Measurements from ENCODE around the gene HNRNPDL. TPM values are rescaled to one million over a fixed set of nuclear protein-coding genes. Genes with fewer than 3 reads are reported as not detected.
A peak's percentile ranks its signal among the peaks of the same experiment; 100 is the strongest.

Gene HNRNPDL
- total and polyA plus RNA-seq, 2 experiments from 2014 or later = 255 to 299 TPM

DNA sequence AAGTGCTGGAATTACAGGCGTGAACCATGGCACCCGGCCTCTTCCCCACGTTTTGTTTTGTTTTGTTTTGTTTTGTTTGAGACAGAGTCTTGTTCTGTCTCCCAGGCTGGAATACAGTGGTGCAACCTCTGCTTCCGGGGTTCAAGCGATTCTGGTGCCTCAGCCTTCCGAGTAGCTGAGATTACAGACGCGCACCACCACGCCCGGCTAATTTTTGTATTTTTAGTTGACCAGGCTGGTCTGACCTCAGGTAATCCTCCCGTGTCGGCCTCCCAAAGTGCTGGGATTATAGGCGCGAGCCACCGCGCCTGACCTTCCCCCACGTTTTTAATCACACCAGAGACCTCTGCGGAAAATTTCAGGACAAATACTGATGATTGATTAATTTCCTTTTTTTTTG lies 2.3 kb upstream of the HNRNPDL start:
- no peak for DNase-seq (ENCODE audit: low read depth in 1 of 2, low spot score in 1 of 2)
- peaks cover under 1% of the 10 kb centered on the region for H3K36me3 ChIP-seq
- H3K4me1 ChIP-seq (ENCODE audit: low read depth) = peaks cover 1% of the 10 kb centered on the region
- H3K4me3 ChIP-seq = no peak overlapping the region
- no peaks in the 10 kb centered on the region for H3K27me3 ChIP-seq
- no peaks in the 10 kb centered on the region for H3K9me3 ChIP-seq (ENCODE audit: low read depth)
- no peak overlapping the region for H3K27ac ChIP-seq
- no peak for TF ChIP-seq CTCF (IDR thresholded peaks at IDR 0.05; ENCODE audit: low read depth, low read length)

DNA sequence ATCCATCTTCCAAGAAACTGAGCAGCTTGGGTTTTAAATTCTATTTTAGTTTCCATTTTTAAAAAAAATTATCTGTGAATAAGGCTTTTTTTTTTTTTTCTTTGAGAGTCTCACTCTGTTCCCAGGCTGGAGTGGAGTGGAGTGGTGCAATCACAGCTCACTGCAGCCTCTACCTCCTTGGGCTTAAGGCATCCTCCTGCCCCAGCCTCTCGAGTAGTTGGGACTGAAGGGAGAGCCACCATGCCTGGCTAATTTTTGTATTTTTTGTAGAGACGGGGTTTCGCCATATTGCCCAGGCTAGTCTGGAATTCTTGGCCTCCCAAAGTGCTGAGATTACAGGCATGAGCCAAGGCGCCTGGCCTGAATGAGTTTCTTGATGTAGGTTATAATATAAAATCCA lies 1.6 kb upstream of the HNRNPDL start:
- no peak for DNase-seq (ENCODE audit: low read depth in 1 of 2, low spot score in 1 of 2)
- H3K36me3 ChIP-seq = peaks cover 6% of the 10 kb centered on the region
- peaks cover 9% of the 10 kb centered on the region for H3K4me1 ChIP-seq (ENCODE audit: low read depth)
- H3K27ac ChIP-seq = no peak overlapping the region
- no peak for TF ChIP-seq CTCF (IDR thresholded peaks at IDR 0.05; ENCODE audit: low read depth, low read length)
- H3K27me3 ChIP-seq = no peaks in the 10 kb centered on the region
- no peaks in the 10 kb centered on the region for H3K9me3 ChIP-seq (ENCODE audit: low read depth)
- H3K4me3 ChIP-seq = peak overlapping the region; percentile 95

DNA sequence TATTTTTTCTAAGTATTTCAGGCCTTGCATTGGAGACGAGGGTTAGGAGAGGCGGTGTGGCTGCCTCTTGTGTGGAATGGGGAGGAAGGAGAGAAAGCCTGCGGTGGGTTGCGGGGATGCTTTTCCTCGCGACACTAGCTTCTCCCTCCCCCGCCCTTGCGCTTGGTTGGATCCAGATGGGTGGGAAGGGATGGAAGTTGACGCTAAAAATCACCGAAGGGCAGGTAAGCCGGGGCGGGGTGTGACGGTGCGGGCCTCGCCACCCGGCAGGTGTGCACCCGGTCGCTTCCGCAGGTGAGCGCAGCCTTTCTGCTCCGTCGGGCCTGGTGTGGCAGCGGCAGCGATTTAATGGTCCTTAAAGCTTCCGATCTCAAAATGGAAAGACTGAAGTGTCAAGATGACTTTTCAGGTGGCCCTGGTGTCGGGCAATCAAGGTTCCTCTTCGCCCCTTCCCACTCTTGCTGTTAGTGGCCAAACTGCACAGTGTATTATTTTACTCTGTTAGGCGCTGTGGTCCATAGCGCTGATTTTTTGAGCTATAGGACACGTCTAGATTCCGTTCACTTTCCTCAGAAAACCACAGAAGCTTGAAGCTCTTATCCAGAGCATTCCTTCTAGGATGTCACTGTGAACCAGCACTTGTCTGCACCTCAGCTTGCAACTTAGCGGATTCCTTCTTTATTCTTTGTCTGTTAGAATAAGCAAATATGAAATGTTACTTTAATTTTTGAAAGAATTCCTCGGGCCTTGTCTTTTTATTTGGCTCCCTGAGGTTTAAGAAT lies 893 bp upstream of the HNRNPDL start:
- TF ChIP-seq CTCF (IDR thresholded peaks at IDR 0.05; ENCODE audit: low read depth, low read length) = no peak
- Histone ChIP-seq H3K27ac (peak overlapping the region; percentile 75), H3K27me3 (no peaks in the 10 kb centered on the region), H3K9me3 (ENCODE audit: low read depth) (no peaks in the 10 kb centered on the region), H3K4me3 (peak overlapping the region; percentile 95), H3K36me3 (peaks cover 12% of the 10 kb centered on the region), H3K4me1 (ENCODE audit: low read depth) (peaks cover 13% of the 10 kb centered on the region)
- DNase-seq (ENCODE audit: low read depth in 1 of 2, low spot score in 1 of 2) = peak; percentile 34 to 41

GRCh38 chr4:82429728-82430192 lies 502 bp downstream of the HNRNPDL start:
- H3K36me3 ChIP-seq = peaks cover 26% of the 10 kb centered on the region
- peak overlapping the region; percentile 95 for H3K4me3 ChIP-seq
- no peaks in the 10 kb centered on the region for H3K27me3 ChIP-seq
- TF ChIP-seq CTCF (IDR thresholded peaks at IDR 0.05; ENCODE audit: low read depth, low read length) = no peak
- DNase-seq (ENCODE audit: low read depth in 1 of 2, low spot score in 1 of 2) = peak in 1 of 2 donors; percentile 65
- peak overlapping the region; percentile 97 for H3K27ac ChIP-seq
- peaks cover 13% of the 10 kb centered on the region for H3K4me1 ChIP-seq (ENCODE audit: low read depth)
- H3K9me3 ChIP-seq (ENCODE audit: low read depth) = no peaks in the 10 kb centered on the region

DNA sequence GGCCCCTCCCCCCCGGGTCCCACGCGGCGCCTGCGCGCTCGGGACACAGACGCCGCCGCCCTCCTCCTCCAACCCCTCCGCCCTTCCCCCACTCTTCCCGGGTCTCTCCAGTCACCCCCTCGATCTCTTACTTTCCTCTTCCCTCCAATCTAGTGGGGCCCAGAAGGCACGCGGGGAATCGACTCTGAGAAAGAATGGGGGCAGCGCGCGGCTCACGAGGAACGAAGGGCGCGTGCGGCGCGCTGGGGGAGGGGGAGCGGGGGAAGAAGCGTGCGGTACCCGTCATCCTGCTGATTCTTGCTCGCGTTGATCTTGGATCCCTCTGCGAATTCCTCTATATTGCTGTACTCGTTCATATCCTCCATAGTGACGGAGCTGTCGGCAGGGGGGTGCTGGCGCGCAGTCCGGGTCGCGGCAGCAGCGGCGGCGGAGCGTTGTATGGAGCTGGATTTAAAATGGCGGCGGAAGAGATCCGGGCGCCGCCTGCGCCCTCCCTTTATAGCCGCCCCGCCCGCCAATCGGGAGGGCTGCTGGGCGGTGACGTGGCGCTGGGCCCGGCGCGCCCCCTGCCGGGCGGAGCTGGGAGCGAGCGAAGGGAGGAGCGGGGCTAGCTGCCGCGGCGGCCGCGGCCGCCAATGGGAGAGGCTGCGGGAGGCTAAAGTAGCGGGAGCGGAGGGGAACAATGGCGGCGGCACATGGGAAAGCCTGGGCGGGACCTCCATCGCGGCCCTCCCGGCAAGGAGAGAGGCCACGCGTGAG lies 1.1 kb downstream of the HNRNPDL start:
- H3K4me1 ChIP-seq (ENCODE audit: low read depth) = peaks cover 13% of the 10 kb centered on the region
- DNase-seq (ENCODE audit: low read depth in 1 of 2, low spot score in 1 of 2) = peak; percentile 93 to 96
- H3K4me3 ChIP-seq = peak overlapping the region; percentile 95
- peaks cover 32% of the 10 kb centered on the region for H3K36me3 ChIP-seq
- no peaks in the 10 kb centered on the region for H3K9me3 ChIP-seq (ENCODE audit: low read depth)
- peak; percentile 78 for TF ChIP-seq CTCF (IDR thresholded peaks at IDR 0.05; ENCODE audit: low read depth, low read length)
- peak overlapping the region; percentile 97 for H3K27ac ChIP-seq
- H3K27me3 ChIP-seq = no peaks in the 10 kb centered on the region

Measured in cardiac muscle cell (in vitro differentiated cells and primary cell).